DND-41 (cell line): ENCODE data around the gene SLC1A4.

Experiments used
- CTCF ChIP-seq: IDR thresholded peaks from 2 replicates; pipeline ENCODE4 v1.5.1; 2012; ENCODE audit warnings: borderline replicate concordance, low read length, moderate library complexity, mild to moderate bottlenecking; ENCODE audit not compliant: poor library complexity, severe bottlenecking; ENCODE audit errors: extremely low read depth
- EZH2 ChIP-seq: IDR thresholded peaks from 3 replicates; pipeline ENCODE4 v1.6.1; 2012; ENCODE audit warnings: borderline replicate concordance, low read depth, mild to moderate bottlenecking, moderate library complexity, low read length, inconsistent platforms; ENCODE audit not compliant: severe bottlenecking

GRCh38 chr2:64975232-64975821, 13.9 kb upstream of the SLC1A4 start:
- no peak for TF ChIP-seq EZH2
- no peak for TF ChIP-seq CTCF
